SKM-1 (cell line): ENCODE data around the gene RAB4B.
A peak's percentile ranks its signal among the peaks of the same experiment; 100 is the strongest.
"Not testable (repeated sequence)": the region's sequence is repeated elsewhere in the genome, so short reads cannot be mapped to it uniquely, and the experiment has no call there.

ENCODE experiments used
- DNase-seq: peaks from one replicate; lab custom pipeline; 2025; ENCODE audit not compliant: unreplicated experiment; lab: John Stamatoyannopoulos, UW

RAB4B gene

DNA sequence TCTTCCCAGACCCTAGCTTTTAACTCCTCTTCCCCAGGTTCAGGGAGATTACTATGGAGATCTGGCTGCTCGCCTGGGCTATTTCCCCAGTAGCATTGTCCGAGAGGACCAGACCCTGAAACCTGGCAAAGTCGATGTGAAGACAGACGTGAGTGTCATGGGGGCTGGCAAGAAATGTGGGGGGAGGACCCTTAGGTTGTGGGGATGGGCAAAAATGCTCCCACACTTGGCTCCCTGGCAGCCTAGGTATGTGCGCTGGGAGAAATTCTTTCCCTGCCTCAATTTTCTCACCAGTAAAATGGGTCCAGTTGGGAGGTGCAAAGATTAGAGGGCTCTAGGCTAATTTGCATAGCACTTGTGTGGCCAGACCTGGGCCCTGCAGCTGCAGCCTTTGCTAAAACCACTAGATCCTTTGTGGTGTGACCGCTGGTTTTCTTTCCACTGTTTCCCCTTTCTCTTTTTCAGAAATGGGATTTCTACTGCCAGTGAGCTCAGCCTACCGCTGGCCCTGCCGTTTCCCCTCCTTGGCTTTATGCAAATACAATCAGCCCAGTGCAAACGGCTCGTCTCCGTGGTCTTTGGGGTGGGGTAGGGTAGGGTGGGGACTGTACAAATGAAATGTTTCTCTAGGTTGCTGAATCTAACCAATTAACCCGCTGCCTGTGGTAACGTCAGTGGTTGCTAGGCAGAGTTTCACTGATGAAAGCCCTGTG, 959 bp upstream of the RAB4B start:
- DNase-seq: peak; percentile 96

DNA sequence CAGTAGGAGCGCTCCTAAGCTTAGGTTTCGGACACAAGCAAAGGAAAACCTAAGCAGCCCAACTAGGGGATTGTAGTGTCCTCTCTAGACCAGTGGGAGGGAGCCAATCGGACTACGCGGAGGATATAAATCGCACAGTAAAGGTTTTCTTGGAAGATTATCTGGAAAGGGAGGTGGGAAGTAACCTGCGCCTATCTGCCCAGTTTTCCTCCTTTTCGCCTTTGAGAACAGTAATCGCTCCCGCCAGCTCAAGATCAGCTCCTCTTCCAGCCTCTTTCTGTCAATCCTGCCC, 456 bp upstream of the RAB4B start:
- no peak for DNase-seq

DNA sequence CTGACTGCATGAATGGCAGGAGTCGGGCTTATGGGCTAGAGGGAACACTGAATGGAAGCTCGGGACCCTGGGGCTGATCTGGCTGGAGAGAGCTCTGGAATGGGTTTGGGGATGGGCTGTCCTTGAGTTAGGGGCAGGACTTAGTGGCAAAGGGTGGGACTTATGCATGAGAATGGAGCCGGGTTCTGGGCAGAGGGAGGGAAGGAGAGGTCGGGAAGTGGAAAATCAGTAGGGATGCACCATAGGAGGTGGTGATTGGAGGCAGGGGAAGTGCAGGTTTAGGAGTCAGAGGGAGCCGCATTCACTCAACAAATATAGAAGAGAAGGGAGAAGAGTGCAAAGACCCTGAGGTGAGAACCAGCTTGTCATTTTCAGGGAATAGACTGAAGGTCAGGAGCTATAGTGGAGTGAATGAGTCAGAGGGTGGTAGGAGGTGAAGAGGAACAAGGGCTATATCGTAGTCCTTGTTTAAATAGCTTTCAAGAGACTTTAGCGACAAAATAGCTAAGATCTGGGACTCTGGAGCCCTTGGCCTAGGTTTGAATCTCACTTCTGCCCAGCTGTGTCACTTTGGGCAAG, 748 bp downstream of the RAB4B start:
- DNase-seq: no peak

DNA sequence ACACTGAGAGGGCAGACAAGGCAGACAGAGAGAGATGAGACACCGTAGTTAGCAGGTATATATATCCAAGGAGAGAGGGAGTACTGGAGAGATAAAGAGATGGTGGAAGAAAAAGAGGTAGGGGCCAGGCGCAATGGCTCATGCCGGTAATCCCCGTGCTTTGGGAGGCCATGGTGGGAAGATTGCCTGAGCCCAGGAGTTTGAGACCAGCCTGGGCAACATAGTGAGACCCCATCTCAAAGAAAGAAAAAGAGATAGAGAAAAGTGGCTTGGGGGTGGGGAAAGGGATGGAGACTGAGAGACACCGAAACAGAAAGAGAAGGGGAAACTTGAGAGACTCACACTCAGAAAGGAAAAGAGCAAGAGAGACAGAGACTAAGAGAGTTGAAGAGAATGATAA, 2.5 kb downstream of the RAB4B start:
- DNase-seq: no peak

DNA sequence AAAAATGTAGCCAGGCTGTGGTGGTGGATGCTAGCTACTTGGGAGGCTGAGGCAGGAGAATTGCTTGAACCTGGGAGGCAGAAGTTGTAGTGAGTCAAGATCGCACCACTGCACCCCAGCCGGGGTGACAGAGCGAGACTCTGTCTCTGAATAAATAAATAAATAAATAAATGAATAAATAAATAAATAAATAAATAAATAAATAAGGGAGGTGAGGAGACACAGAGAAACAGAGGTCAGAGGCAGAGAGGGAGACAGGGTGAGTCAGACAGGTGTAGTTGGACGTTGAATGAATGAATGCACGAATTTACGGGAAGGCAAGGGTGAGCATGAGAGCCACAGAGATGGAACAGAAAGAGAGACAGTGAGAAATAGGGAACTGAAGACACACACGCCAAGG, 3.1 kb downstream of the RAB4B start:
- no peak for DNase-seq

DNA sequence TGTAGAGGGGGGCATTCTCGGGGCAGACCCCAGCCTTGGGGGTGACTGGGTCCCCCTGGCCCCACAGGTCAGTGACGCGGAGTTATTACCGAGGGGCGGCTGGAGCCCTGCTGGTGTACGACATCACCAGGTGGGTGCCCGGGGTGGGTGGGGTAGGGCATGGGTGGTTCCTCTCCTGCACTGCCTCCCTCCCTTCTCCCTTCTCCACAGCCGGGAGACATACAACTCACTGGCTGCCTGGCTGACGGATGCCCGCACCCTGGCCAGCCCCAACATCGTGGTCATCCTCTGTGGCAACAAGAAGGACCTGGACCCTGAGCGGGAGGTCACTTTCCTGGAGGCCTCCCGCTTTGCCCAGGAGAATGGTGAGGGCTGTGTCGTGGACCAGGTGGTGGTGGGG, 5.7 kb downstream of the RAB4B start:
- DNase-seq: no peak

DNA sequence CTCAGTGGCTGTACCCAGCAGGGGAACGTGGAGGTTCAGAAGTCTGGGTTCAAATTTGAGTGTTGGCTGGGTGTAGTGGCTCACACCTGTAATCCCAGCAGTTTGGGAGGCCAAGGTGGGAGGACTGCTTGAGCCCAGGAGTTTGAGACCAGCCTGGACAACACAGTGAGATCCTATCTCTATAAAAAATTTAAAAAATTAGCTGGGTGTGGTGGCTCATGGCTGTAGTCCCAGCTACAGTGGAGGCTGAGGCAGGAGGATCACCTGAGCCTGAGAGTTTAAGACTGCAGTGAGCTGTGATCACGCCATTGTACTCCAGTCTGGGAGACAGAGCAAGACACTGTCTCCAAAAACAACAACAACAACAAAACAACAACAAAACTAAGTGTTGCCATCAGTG, 6.1 kb downstream of the RAB4B start:
- DNase-seq: not testable (repeated sequence)

DNA sequence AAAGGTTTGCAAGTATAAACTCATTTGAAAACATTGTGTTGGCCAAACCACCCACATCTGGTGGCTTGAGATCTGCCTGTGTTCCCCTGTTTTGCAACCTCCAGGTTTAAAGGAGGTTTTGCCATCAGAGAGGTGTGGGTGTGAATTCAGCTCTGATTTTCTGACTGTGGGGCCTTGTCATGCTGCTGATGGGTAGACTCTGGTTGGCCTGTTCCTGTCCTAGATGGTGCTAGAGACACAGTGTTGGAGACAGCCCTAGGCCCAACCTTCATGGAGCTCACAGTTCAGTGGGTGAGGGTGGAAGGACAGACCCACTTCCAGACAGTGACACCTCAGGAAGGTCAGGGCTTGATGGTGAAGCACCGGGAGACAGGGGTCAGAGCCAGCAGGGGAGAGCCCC, 7.5 kb downstream of the RAB4B start:
- DNase-seq: no peak

DNA sequence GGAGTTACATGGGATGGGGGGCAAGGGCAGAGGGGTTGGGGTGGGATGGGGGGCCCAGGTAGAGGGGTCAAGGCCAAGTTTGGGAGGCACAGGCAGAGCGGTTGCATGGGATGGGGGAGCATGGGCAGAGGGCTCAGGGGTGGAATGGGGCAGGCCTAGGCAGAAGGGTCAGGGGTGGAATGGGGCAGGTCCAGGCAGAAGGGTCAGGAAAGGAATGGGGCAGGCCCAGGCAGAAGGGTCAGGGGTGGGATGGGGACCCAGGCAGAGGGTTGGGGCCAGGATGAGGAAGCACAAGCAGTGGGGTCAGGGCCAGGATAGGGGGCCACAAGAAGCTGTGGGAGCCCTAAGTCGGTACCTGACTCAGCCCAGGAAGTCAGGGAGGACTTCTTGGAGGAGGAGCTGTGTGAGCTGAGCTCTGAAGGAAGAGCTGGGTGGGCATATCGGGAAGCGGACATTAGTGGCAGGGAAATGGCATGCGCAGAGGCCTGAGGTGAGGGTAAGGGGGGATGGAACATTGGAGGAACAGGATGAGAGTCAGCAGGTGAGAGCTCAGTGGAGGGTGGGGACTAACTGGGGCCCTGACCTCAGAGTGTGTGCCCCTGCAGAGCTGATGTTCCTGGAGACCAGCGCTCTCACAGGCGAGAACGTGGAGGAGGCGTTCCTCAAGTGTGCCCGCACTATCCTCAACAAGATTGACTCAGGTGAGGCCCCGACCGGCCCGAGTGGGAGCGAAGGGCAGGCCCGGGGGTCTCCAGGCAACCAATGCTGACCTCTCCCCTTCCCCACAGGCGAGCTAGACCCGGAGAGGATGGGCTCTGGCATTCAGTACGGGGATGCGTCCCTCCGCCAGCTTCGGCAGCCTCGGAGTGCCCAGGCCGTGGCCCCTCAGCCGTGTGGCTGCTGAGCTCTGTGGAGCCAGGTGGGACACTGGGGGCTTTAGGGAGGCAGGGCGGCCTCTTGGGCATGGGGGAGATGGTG, 8.3 kb downstream of the RAB4B start:
- DNase-seq: no peak

DNA sequence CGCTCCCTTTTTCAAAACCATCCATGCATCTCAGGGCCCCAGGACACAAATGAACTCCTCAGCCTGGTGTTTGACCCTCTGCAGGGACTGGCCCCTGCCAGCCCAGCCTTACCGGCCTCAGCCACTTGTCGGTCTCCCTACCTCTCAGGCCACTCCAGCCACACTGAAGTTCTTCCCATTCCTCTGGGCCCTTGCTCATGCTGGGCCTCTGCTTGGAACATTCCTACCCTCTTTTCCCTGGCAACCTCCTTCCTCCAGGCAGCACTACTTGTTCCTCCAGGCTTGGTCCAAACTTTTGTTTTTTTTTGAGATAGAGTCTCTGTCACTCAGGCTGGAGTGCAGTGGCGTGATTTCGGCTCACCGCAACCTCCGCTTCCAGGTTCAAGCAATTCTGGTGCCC, 13.3 kb downstream of the RAB4B start:
- no peak for DNase-seq

DNA sequence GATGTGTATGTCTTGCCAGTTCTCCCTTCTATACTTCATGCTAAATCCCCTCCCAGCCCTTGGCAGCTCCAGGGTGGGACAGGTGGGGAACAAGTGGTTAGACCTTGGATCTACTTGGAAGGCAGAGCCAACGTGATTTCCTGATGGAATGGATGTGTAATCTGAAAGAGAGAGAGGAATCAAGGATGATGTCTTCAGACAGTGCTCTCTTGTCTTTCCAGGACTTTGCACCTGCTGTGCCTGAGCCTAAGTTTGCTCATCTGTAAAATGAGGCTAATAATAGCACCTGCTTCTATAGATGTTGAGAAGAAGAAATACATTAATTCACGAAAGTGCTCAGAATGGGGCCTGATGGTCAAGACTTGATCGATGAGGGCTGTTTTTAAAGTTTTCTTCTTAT, 13.9 kb downstream of the RAB4B start:
- DNase-seq: no peak

DNA sequence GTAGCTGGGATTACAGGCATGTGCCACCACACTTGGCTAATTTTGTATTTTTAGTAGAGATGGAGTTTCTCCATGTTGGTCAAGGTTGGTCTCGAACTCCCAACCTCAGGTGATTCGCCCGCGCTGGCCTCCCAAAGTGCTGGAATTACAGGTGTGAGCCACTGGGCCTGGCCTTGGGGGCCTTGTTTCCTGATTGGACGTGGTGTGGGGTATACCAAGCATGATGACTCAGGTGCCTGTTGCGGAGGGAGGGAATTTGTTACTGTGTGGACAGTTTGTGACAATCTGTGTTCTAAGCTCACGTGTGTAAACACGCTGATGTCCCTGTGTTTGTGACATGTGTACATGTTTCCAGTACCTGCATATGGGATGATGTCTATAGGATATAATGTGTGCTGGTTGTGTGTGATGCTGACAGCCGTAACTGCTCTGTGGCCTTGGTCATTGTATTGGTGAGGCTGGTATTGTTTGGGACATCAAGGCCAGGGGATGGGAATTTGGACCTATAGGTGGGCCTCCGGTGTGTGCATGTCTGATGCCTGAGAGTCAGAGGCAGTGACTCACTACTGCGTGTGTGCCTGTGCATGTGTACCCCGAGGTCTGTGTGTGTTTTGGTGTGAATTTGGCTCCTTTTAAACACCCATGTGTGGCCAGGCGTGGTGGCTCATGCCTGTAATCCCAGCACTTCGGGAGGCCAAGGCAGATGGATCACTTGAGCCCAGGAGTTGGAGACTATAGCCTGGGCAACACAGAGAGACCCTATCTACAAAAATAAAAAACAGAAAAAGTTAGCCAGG, 19.3 kb downstream of the RAB4B start:
- no peak for DNase-seq

DNA sequence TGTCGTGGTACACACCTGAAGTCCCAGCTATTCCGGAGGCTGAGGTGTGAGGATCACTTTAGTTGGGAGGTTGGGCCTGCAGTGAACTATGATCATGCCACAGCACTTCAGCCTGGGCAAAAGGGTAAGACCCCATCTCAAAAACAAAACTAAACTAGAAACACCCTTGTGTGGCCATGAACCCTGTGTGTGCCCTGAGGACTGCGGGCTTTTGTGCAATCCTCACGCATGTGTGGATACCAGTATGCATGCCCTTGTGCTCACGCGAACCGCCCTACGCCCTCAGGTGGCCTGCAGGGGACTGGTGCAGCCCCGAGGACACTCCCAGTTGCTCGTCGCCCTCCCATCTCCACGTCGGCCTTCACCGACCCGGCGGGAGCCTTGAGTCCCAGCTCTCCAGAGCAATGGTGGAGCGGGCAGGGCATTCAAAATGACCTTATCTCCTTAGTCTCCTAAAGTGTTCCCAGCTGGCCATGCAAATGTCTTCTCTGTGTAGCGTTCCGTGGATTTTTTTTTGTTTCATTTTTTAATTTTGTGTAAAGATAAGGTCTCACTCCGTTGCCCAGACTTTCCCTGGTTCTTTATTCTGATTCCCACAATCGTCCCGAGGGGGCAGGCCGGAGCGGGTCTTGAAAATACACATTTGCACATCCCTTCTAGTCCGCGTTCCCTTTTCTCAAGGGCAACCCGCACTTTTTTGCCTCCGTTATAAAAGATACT, 20.1 kb downstream of the RAB4B start:
- DNase-seq: peak; percentile 59

DNA sequence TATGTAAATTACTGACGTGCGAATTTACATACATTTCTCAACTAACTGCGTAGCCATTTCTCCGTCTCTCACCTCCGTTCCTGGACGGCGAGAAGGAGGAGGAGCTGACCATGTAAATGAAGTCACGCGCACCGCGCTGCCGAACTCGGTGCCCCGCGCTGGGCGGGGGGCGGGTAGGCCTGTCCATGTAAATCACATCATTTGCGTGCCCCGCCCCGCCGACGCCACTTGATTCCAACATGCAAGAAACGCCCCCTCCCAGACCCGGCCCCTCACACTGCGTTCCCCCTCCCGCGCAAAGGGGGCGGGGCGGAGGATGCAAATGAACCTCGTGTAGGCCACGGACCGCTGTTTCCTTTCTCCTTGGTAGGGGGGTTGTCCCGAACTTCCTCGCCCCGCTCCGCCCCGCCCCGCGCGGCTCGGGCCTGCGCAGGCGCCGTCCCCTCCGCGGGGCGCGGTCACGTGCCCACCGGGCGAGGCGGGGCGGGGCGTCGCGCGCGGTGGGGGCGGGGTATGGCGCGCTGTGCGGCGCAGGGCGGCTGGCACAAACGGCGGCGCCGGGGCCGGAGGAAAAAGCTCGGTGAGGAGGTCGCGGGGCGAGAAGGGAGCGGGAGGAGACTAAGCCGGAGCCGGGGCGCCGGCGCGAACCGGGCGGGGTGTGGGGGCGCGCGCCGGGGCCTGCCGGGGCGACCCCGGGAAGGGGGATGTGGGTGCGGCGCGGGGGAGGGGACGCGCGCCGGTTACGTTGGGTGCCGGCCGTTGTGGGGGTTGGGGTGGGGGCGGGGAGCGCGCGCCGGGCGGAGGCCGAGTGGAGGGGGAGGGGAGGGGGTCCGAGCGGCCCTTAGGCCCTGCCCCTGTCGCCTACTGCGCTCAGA, 20.9 kb downstream of the RAB4B start, which contains the start of gene EGLN2:
EGLN2 (plus strand) TSS at position 509 of the 875 bp plus-strand sequence. CDS start 1,382 bp downstream, outside the sequence.
- peak; percentile 97 for DNase-seq

DNA sequence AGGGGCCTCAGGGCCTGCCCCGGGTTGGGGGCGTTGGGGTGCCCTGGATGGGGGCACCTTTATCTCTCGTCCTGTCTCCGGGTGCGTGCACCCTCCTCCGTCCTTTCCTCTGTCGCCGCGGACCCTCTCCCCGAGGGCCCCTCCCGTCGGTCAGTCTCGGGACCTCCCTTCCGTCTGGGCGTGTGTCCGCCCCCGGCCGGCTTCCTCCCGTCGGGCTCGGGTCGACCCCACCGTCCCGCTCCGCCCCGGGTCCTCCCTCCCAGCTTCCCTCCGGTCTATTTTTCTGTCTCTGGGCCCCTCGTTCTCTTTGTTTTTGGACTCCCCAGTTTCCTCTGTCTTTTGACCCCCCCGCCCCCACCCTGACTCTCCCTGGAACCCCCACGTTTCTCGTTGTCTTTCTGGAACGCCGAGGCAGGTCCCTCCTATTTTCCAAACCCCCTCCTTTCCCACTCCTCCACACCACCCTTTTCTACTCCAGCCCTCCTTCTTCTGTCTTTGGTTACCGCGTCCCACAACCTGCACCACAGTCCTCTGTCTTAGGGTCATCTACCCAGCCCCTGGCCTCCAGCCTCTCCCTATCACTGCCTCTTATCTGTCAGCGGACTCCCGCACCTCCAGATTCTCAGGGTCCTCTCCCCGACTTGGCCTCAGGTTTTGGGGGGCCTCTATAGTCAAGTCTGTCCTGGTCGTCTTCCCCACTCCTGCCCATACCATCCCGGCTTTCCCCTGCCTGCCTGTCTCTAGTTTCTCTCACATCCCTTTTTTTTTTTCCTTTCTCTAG, 21.7 kb downstream of the RAB4B start:
- no peak for DNase-seq

DNA sequence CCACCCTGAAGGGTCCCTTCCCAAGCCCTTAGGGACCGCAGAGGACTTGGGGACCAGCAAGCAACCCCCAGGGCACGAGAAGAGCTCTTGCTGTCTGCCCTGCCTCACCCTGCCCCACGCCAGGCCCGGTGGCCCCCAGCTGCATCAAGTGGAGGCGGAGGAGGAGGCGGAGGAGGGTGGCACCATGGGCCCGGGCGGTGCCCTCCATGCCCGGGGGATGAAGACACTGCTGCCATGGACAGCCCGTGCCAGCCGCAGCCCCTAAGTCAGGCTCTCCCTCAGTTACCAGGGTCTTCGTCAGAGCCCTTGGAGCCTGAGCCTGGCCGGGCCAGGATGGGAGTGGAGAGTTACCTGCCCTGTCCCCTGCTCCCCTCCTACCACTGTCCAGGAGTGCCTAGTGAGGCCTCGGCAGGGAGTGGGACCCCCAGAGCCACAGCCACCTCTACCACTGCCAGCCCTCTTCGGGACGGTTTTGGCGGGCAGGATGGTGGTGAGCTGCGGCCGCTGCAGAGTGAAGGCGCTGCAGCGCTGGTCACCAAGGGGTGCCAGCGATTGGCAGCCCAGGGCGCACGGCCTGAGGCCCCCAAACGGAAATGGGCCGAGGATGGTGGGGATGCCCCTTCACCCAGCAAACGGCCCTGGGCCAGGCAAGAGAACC, 22.4 kb downstream of the RAB4B start:
- no peak for DNase-seq

DNA sequence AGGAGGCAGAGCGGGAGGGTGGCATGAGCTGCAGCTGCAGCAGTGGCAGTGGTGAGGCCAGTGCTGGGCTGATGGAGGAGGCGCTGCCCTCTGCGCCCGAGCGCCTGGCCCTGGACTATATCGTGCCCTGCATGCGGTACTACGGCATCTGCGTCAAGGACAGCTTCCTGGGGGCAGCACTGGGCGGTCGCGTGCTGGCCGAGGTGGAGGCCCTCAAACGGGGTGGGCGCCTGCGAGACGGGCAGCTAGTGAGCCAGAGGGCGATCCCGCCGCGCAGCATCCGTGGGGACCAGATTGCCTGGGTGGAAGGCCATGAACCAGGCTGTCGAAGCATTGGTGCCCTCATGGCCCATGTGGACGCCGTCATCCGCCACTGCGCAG, 22.9 kb downstream of the RAB4B start:
- no peak for DNase-seq
